IMR-90 (cell line): Measurements from ENCODE around the gene COL6A5.

ENCODE experiments used
- CTCF ChIP-seq: conservative IDR thresholded peaks from 2 replicates; pipeline ENCODE4 v1.5.1; 2012; ENCODE audit warnings: mild to moderate bottlenecking, low read depth, low read length, improper control_type of control experiment
- MXI1 ChIP-seq: IDR thresholded peaks from 2 replicates; pipeline ENCODE4 v1.6.1; 2012; ENCODE audit warnings: low read depth, mild to moderate bottlenecking, low read length, moderate library complexity, borderline replicate concordance
- POLR2A ChIP-seq: IDR thresholded peaks from 2 replicates; pipeline ENCODE4 v1.6.1; 2012; ENCODE audit warnings: mild to moderate bottlenecking, low read depth, low read length

GRCh38 chr3:130414457-130414856 is 69.0 kb downstream of the COL6A5 start:
- no peak for TF ChIP-seq POLR2A
- no peak for TF ChIP-seq MXI1
- no peak for TF ChIP-seq CTCF
